Spleen (tissue), 11 donors: Measurements from ENCODE around the gene PUS7. TPM values are rescaled to one million over a fixed set of nuclear protein-coding genes. Genes with fewer than 3 reads are reported as not detected.

Experiments
- DNase-seq: peaks from one replicate; pipeline ENCODE4 v3.0.0-alpha.2; 2020
- H3K27ac ChIP-seq, 8 donors: fragments of 200-600 bp; sonication (generic) in 7 of 8; 1 replicate in 4 of 8; 2 replicates in 4 of 8; pipeline versions ENCODE4 v1.5.0 to v1.8.0; 2016 to 2021; ENCODE audit warnings: inconsistent platforms in 4 of 8, mild to moderate bottlenecking in 4 of 8, moderate library complexity in 1 of 8
- H3K27me3 ChIP-seq, 7 donors: fragments of 200-600 bp; sonication (generic) in 6 of 7; replicated peaks in 1 of 7; 1 replicate in 4 of 7; 2 replicates in 3 of 7; pipeline versions ENCODE4 v1.5.0 to v1.8.0; 2016 to 2021; ENCODE audit warnings: inconsistent platforms in 3 of 7, mild to moderate bottlenecking in 1 of 7
- H3K36me3 ChIP-seq, 6 donors: fragments of 200-600 bp; sonication (generic) in 5 of 6; 1 replicate in 4 of 6; 2 replicates in 2 of 6; pipeline versions ENCODE4 v1.5.0 to v1.8.0; 2016 to 2021; ENCODE audit warnings: inconsistent platforms in 2 of 6
- H3K4me1 ChIP-seq, 6 donors: fragments of 200-600 bp; sonication (generic) in 5 of 6; 1 replicate in 3 of 6; 2 replicates in 3 of 6; pipeline versions ENCODE4 v1.5.0 to v1.8.0; 2016 to 2021; ENCODE audit warnings: inconsistent platforms in 3 of 6
- H3K4me3 ChIP-seq, 8 donors: fragments of 200-600 bp; sonication (generic) in 7 of 8; 1 replicate in 4 of 8; 2 replicates in 4 of 8; pipeline versions ENCODE4 v1.5.0 to v1.8.0; 2016 to 2021; ENCODE audit warnings: inconsistent platforms in 4 of 8, mild to moderate bottlenecking in 4 of 8, moderate library complexity in 2 of 8
- H3K9me3 ChIP-seq, 8 donors: fragments of 200-600 bp; sonication (generic) in 7 of 8; 1 replicate in 4 of 8; 2 replicates in 4 of 8; pipeline versions ENCODE4 v1.5.0 to v1.8.0; 2016 to 2021; ENCODE audit warnings: inconsistent platforms in 4 of 8
- POLR2A ChIP-seq, 3 donors: fragments of 450-650 bp; IDR thresholded peaks; one replicate each; pipeline ENCODE4 v1.5.1; 2017; ENCODE audit warnings: antibody characterized with exemption in 3 of 3, mild to moderate bottlenecking in 1 of 3
- POLR2AphosphoS5 ChIP-seq, 3 donors: sonication (generic); formaldehyde crosslinking; IDR thresholded peaks; one replicate each; pipeline ENCODE4 v1.5.1; 2017; ENCODE audit warnings: antibody characterized with exemption in 3 of 3
- WGBS, 5 donors: extraction: QIAGEN DNeasy Blood & Tissue Kit in 3 of 5; methylation state at CpG; one replicate each; pipeline versions ENCODE4 v1.1.5 to v1.1.7; 2013 to 2018; 5-methylcytosine and 5-hydroxymethylcytosine counted together
- intact Hi-C: fragments of 100-400 bp; cut with DNase I; formaldehyde crosslinking; loops from one replicate; pipeline ENCODE4 v1.15.0; 2023; ENCODE audit warnings: low total_unique reads
- polyA plus RNA-seq, 3 donors: library from polyadenylated mRNA; stranded (reverse); fragments of 200-250 nt; gene quantifications; one replicate each; pipeline ENCODE4 v1.2.1, GENCODE V29; 2013
- total RNA-seq, 7 donors: library from RNA; depleted of rRNA in 3 of 7; stranded (reverse); fragments of >200 nt in 3 of 7; fragmentation: NEBNext Ultra II Directional in 4 of 7; extraction: Animal tissue kit (Norgen Biotek cat#: 25700) in 4 of 7; gene quantifications; one replicate each; pipeline versions ENCODE4 v1.1.0 to v1.2.1, GENCODE V29; 2016 to 2021
- TF ChIP-seq, protein P1 (sequence below), 11 experiments: fragments of 200-600 bp in 7 of 11; fragments of 450-650 bp in 4 of 11; sonication (generic) in 4 of 11; IDR thresholded peaks in 8 of 11; conservative IDR thresholded peaks in 3 of 11; 1 replicate in 7 of 11; 2 replicates in 4 of 11; pipeline versions ENCODE4 v1.4.0 to v1.8.0; 2016 to 2021; ENCODE audit warnings: antibody characterized with exemption in 11 of 11, inconsistent platforms in 4 of 11, mild to moderate bottlenecking in 1 of 11
- donor health status: healthy with polysubstance abuse.
- donor health status: DM: no; HTN: no; CAD: no; lungs with moderate emphysema.
- donor health status: DM: no; HTN: no; CAD: no.
- donor health status: Bipolar disorder and iron deficiency.
- donor health status: healthy.
- donor health status: DM: no; HTN: no; CAD: no.
- donor health status: DM: yes; HTN: yes; CAD: no.

The PUS7 gene
- total and polyA plus RNA-seq, 10 donors: 1.5 to 10.1 (median 6.3) TPM

- intact Hi-C loops: no loop called here
- H3K4me1 ChIP-seq: peaks cover 0 to 4% (median 0%) of the 10 kb centered on the region in 6 donors
- no peak overlapping the region for H3K27ac ChIP-seq
- H3K9me3 ChIP-seq: no peaks in the 10 kb centered on the region
- H3K36me3 ChIP-seq: peaks cover 0 to 31% (median 1%) of the 10 kb centered on the region in 6 donors
- no peak for DNase-seq
- no peak overlapping the region for H3K4me3 ChIP-seq
- H3K27me3 ChIP-seq: no peaks in the 10 kb centered on the region
- no peak for TF ChIP-seq POLR2AphosphoS5 (IDR thresholded peaks at IDR 0.05)
- TF ChIP-seq, protein P1, sequence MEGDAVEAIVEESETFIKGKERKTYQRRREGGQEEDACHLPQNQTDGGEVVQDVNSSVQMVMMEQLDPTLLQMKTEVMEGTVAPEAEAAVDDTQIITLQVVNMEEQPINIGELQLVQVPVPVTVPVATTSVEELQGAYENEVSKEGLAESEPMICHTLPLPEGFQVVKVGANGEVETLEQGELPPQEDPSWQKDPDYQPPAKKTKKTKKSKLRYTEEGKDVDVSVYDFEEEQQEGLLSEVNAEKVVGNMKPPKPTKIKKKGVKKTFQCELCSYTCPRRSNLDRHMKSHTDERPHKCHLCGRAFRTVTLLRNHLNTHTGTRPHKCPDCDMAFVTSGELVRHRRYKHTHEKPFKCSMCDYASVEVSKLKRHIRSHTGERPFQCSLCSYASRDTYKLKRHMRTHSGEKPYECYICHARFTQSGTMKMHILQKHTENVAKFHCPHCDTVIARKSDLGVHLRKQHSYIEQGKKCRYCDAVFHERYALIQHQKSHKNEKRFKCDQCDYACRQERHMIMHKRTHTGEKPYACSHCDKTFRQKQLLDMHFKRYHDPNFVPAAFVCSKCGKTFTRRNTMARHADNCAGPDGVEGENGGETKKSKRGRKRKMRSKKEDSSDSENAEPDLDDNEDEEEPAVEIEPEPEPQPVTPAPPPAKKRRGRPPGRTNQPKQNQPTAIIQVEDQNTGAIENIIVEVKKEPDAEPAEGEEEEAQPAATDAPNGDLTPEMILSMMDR (IDR thresholded peaks at IDR 0.05 in 8 of 11, conservative IDR thresholded peaks at IDR 0.05 in 3 of 11): no peak
- no peak for TF ChIP-seq POLR2A (IDR thresholded peaks at IDR 0.05)
- 86 to 95% (median 90%) methylated on average over 3 of the region's 3 CpGs for WGBS, 5 donors
These were observed 59.2 kb downstream of the PUS7 start for GRCh38 chr7:105462765-105463420.

- no peak overlapping the region for H3K4me3 ChIP-seq
- WGBS, 5 donors: 79 to 91% (median 88%) methylated on average over 2 of the region's 2 CpGs
- peaks cover 0 to 42% (median 1%) of the 10 kb centered on the region in 6 donors for H3K36me3 ChIP-seq
- H3K9me3 ChIP-seq: no peaks in the 10 kb centered on the region
- intact Hi-C loops: no loop called here
- TF ChIP-seq, protein P1 (IDR thresholded peaks at IDR 0.05 in 8 of 11, conservative IDR thresholded peaks at IDR 0.05 in 3 of 11): no peak
- no peak for TF ChIP-seq POLR2AphosphoS5 (IDR thresholded peaks at IDR 0.05)
- TF ChIP-seq POLR2A (IDR thresholded peaks at IDR 0.05): no peak
- H3K27ac ChIP-seq: no peak overlapping the region
- DNase-seq: no peak
- H3K27me3 ChIP-seq: no peaks in the 10 kb centered on the region
- H3K4me1 ChIP-seq: peaks cover 0 to 4% (median 0%) of the 10 kb centered on the region in 6 donors
These were observed 60.6 kb downstream of the PUS7 start for GRCh38 chr7:105461518-105461917.

DNA sequence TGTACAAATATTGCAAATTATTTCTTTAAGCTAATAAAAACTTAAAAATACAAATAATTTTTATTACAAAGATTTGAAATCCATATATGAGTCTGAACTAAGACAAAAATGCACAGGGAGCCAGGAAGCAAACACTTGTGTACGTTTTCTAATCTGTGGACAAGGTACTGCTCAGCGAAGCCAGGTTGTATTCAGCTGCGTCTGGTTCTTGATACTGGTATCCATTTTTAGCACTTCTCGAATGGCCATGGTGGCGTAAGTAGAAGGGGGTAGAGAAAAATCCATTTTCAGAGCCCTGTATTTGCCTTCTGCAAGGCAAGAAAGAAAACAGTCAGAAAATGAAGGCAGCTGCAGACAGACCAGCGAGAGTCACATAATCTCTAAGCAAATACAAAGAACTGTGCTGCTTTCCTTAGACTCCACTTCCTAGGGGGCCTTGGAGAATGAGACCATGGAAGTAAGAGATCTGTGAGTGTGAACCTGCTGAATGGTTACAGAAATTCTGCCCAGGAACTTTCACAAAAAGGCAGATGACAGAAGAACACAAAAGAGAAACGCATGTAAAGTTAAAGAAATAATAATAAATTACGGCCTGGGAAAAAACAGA, 64.3 kb downstream of the PUS7 start:
- intact Hi-C loops: no loop called here
- WGBS, 5 donors: 92 to 96% (median 94%) methylated on average over 8 of the region's 8 CpGs

DNA sequence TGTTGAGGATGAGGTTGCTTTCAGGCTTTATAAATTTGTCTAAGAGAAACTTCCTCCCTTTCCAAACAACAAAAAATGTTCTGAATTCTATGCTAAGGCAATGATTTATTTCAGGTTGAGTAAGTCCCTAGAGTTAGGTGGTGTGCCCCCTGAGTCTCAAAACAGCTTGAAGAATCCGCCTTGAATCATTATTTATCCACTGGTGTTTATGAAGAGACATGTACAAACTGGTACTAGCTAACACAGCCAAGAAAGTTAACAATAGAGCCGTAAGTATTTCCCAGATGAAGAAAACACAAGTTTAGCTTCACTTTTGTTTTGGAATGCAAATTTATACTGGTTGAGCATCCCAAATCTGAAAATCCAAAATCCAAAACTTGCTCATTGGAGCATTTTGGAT, 67.2 kb downstream of the PUS7 start:
- H3K9me3 ChIP-seq: no peaks in the 10 kb centered on the region
- intact Hi-C loops: no loop called here
- TF ChIP-seq POLR2AphosphoS5 (IDR thresholded peaks at IDR 0.05) (no peak), POLR2A (IDR thresholded peaks at IDR 0.05) (no peak)
- TF ChIP-seq, protein P1 (IDR thresholded peaks at IDR 0.05 in 8 of 11, conservative IDR thresholded peaks at IDR 0.05 in 3 of 11): no peak
- 49 to 98% (median 93%) methylated on average over 2 of the region's 2 CpGs for WGBS, 5 donors
- no peaks in the 10 kb centered on the region for H3K27me3 ChIP-seq
- DNase-seq: no peak
- no peak overlapping the region for H3K27ac ChIP-seq
- H3K36me3 ChIP-seq: peaks cover 0 to 27% (median 1%) of the 10 kb centered on the region in 6 donors
- H3K4me3 ChIP-seq: no peak overlapping the region
- H3K4me1 ChIP-seq: peaks cover 0 to 16% (median 1%) of the 10 kb centered on the region in 6 donors

More for the DNA sequence above, 64.3 kb downstream of the PUS7 start:
- DNase-seq: no peak
- Histone ChIP-seq H3K9me3 (no peaks in the 10 kb centered on the region), H3K4me1 (peaks cover 0 to 13% (median 0%) of the 10 kb centered on the region in 6 donors), H3K4me3 (no peak overlapping the region), H3K36me3 (peaks cover 0 to 37% (median 1%) of the 10 kb centered on the region in 6 donors), H3K27ac (no peak overlapping the region), H3K27me3 (no peaks in the 10 kb centered on the region)
- TF ChIP-seq, protein P1 (IDR thresholded peaks at IDR 0.05 in 8 of 11, conservative IDR thresholded peaks at IDR 0.05 in 3 of 11): no peak
- no peak for TF ChIP-seq POLR2AphosphoS5 (IDR thresholded peaks at IDR 0.05)
- TF ChIP-seq POLR2A (IDR thresholded peaks at IDR 0.05): no peak
